Motor neuron (in vitro differentiated cells): ENCODE data around the gene DLG2. TPM values are rescaled to one million over a fixed set of nuclear protein-coding genes. Genes with fewer than 3 reads are reported as not detected.
A peak's percentile ranks its signal among the peaks of the same experiment; 100 is the strongest.

Source experiments
- ATAC-seq, 8 experiments: fragments of 200-7000 bp; cut with Tn5 transposase; replicated peaks in 6 of 8; 2 replicates each; pipeline ENCODE4 v1.8.0; 2021; ENCODE audit warnings: mild to moderate bottlenecking in 8 of 8, moderate library complexity in 8 of 8
- H3K27ac ChIP-seq, 2 donors: fragments of 250-450 bp; sonication (Bioruptor Pico); 2 replicates each; pipeline ENCODE4 v1.9.0; 2021; ENCODE audit warnings: antibody characterized with exemption in 2 of 2, mild to moderate bottlenecking in 2 of 2, moderate library complexity in 1 of 2
- H3K4me1 ChIP-seq, 2 donors: fragments of 250-450 bp; sonication (Bioruptor Pico); replicated peaks in 1 of 2; 2 replicates each; pipeline ENCODE4 v1.6.1; 2021; ENCODE audit warnings: antibody characterized with exemption in 2 of 2, mild to moderate bottlenecking in 2 of 2, moderate library complexity in 1 of 2
- H3K4me3 ChIP-seq, 5 donors: fragments of 250-450 bp; sonication (Bioruptor Pico); 2 replicates each; pipeline ENCODE4 v1.9.0; 2021; ENCODE audit warnings: antibody characterized with exemption in 5 of 5, mild to moderate bottlenecking in 5 of 5, moderate library complexity in 4 of 5
- whole genome bisulfite sequencing, 10 experiments: fragments of 450-650 bp; shearing (Covaris generic); methylation state at CpG; one replicate each; pipeline ENCODE4 v1.0.0; 2022; 5-methylcytosine and 5-hydroxymethylcytosine counted together
- in situ Hi-C, 9 experiments: fragments of 400-800 bp; cut with MboI; loops; one replicate each; pipeline ENCODE4 v1.15.0; 2021; ENCODE audit warnings: low sequenced_read_pairs in 9 of 9, low pct_unique_long_range_greater_than_20kb in 2 of 9; ENCODE audit not compliant: unreplicated experiment in 9 of 9
- total RNA-seq, 8 experiments: library from RNA; unstranded; fragments of 300-600 nt; gene quantifications; 2 replicates each; pipeline versions ENCODE4 v1.2.3 to v1.2.4, GENCODE V29; 2022

DLG2 gene
- total RNA-seq, 8 experiments from 2014 or later: 1.3 to 17.5 (median 6.5) TPM

GRCh38 chr11:84894666-84895065, 732.5 kb downstream of the DLG2 start:
- in situ Hi-C loops: no loop called here
- WGBS, 10 experiments: 64 to 90% (median 86%) methylated on average over 2 of the region's 2 CpGs; no CpG with 5 or more reads in 7 of the 10 experiments
- no peak for ATAC-seq
- Histone ChIP-seq H3K27ac (no peak overlapping the region), H3K4me1 (peaks cover 0 to 7% of the 10 kb centered on the region in 2 donors), H3K4me3 (no peak overlapping the region)

- ATAC-seq: peak in 5 of 8 experiments; percentile 73 to 96 (median 85)
- no peak overlapping the region for H3K27ac ChIP-seq
- in situ Hi-C loops: no loop called here
- H3K4me3 ChIP-seq: no peak overlapping the region
- H3K4me1 ChIP-seq: peaks cover 0 to 7% of the 10 kb centered on the region in 2 donors
- WGBS, 10 experiments: 38 to 86% (median 57%) methylated on average over 1 to 2 of the region's 3 CpGs; no CpG with 5 or more reads in 2 of the 10 experiments
These were observed 736.5 kb downstream of the DLG2 start for GRCh38 chr11:84890676-84891075.

- Histone ChIP-seq H3K4me1 (peaks cover 0 to 7% of the 10 kb centered on the region in 2 donors), H3K4me3 (no peak overlapping the region), H3K27ac (no peak overlapping the region)
- in situ Hi-C loops: no loop called here
- ATAC-seq: no peak
- WGBS, 10 experiments: 83 to 100% (median 100%) methylated on average over 1 to 3 of the region's 3 CpGs; no CpG with 5 or more reads in 2 of the 10 experiments
These were observed 737.6 kb downstream of the DLG2 start for GRCh38 chr11:84889556-84889955.

DNA sequence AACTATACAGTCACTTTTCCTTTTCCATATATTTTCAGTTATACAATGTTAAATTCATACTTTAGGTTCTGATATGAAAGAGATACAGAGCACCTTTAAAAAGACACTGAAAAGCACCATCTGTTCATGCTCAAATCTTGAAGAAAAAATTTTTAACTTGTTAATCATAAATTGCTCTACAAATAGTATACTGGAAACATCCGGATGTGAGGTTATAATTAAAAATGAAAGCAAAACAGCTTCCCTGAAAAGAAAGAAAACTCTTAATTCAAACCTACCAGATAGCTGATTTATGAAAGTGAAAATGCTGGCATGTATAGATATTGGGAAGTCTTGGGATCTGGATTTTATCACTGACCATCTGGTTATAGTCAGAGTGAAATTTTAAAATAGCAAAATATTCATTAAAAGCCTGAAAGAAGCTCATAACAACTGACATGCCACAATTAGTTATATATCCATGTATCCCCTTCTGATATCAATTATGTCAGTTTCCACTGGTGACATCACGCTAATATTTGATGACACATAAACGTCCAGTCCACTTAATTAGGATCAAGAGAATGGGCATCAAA, 740.0 kb downstream of the DLG2 start:
- no peak overlapping the region for H3K4me3 ChIP-seq
- 0 to 89% (median 72%) methylated on average over 1 to 3 of the region's 3 CpGs; no CpG with 5 or more reads in 1 of the 10 experiments for WGBS, 10 experiments
- ATAC-seq: no peak
- no peak overlapping the region for H3K27ac ChIP-seq
- peaks cover 0 to 7% of the 10 kb centered on the region in 2 donors for H3K4me1 ChIP-seq
- in situ Hi-C loops: no loop called here

DNA sequence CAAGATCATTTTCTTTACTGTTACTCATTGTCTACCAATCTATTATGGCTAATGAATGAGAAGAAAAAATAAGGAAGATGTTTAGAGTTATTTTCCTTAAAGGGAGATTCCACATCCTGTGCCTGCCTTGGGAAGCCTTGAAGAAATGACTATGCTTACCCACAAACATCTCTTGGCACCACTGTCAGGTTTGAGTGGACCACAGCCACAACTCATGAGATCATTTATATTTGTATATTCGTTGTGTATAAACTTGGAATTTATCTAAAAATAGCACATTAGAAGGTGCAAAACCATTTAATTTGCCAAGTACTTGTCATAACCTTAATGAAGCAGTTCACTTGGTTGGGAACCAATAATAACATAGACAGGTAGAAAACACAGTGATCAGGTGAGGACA, 740.8 kb downstream of the DLG2 start:
- in situ Hi-C loops: no loop called here
- Histone ChIP-seq H3K27ac (no peak overlapping the region), H3K4me1 (peaks cover 0 to 7% of the 10 kb centered on the region in 2 donors), H3K4me3 (no peak overlapping the region)
- 0 to 60% (median 6%) methylated on average over 1 of the region's 1 CpG; no CpG with 5 or more reads in 4 of the 10 experiments for WGBS, 10 experiments
- ATAC-seq: no peak

GRCh38 chr11:84884836-84885235, 742.3 kb downstream of the DLG2 start:
- ATAC-seq: no peak
- Histone ChIP-seq H3K27ac (no peak overlapping the region), H3K4me1 (no peaks in the 10 kb centered on the region), H3K4me3 (no peak overlapping the region)
- in situ Hi-C loops: no loop called here
- WGBS, 10 experiments: 90 to 100% (median 100%) methylated on average over 1 to 2 of the region's 2 CpGs; no CpG with 5 or more reads in 2 of the 10 experiments

GRCh38 chr11:84882056-84882455, 745.1 kb downstream of the DLG2 start:
- in situ Hi-C loops: no loop called here
- ATAC-seq: no peak
- no peaks in the 10 kb centered on the region for H3K4me1 ChIP-seq
- no peak overlapping the region for H3K27ac ChIP-seq
- WGBS, 10 experiments: 34 to 100% (median 85%) methylated on average over 1 to 2 of the region's 2 CpGs
- H3K4me3 ChIP-seq: no peak overlapping the region

- no peaks in the 10 kb centered on the region for H3K4me1 ChIP-seq
- in situ Hi-C loops: no loop called here
- 83 to 100% (median 94%) methylated on average over 1 to 2 of the region's 2 CpGs; no CpG with 5 or more reads in 5 of the 10 experiments for WGBS, 10 experiments
- no peak overlapping the region for H3K4me3 ChIP-seq
- ATAC-seq: no peak
- no peak overlapping the region for H3K27ac ChIP-seq
These were observed 756.0 kb downstream of the DLG2 start for GRCh38 chr11:84871116-84871515.

DNA sequence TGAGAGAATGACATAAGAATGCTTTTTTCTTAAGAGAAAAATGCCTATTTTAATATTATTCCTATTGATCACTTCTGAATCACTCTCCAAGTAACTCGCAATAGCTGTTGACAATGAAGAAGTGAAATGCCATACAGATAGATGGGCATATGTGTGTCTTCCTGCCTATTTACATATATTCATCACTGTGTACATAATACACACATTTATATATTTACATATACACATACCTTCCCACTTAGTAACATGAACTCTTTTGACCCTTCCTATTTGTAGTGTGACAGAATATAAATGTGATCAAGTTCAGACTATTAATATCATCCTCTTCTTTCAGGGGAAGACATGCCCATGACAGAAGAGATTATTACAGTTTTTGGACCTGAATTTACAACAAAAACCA, 756.7 kb downstream of the DLG2 start:
- WGBS, 10 experiments: 0 to 100% (median 67%) methylated on average over 1 of the region's 1 CpG; no CpG with 5 or more reads in 1 of the 10 experiments
- Histone ChIP-seq H3K4me1 (no peaks in the 10 kb centered on the region), H3K4me3 (no peak overlapping the region), H3K27ac (no peak overlapping the region)
- in situ Hi-C loops: no loop called here
- peak in 4 of 8 experiments; percentile 26 to 96 (median 77) for ATAC-seq

DNA sequence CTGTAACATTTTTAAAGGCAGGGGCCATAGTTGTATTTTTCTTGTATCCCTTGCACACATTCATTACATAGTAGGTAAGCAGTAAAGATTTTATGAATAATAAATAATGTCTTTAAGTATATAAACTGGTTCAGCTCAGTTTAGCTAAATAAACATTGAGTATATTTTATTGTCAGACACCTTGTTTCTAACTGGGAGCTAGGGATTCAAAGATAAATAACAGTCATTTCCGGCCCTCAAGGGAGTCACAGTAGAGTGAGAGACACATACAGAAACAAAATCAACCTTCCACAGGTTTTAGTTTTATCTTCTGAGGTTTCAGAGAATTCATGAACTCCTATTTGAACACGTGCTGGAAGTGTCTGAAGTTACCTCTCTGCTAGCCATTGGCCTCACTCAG, 760.2 kb downstream of the DLG2 start:
- no peaks in the 10 kb centered on the region for H3K4me1 ChIP-seq
- in situ Hi-C loops: no loop called here
- no peak overlapping the region for H3K27ac ChIP-seq
- WGBS, 10 experiments: 60 to 100% (median 92%) methylated on average over 1 to 2 of the region's 2 CpGs; no CpG with 5 or more reads in 3 of the 10 experiments
- H3K4me3 ChIP-seq: no peak overlapping the region
- no peak for ATAC-seq

- peak in 2 of 8 experiments; percentile 12 to 14 for ATAC-seq
- Histone ChIP-seq H3K4me1 (no peaks in the 10 kb centered on the region), H3K27ac (no peak overlapping the region), H3K4me3 (no peak overlapping the region)
- 71 to 100% (median 82%) methylated on average over 1 of the region's 1 CpG; no CpG with 5 or more reads in 5 of the 10 experiments for WGBS, 10 experiments
- in situ Hi-C loops: no loop called here
These were observed 761.2 kb downstream of the DLG2 start for GRCh38 chr11:84865791-84866535.

- no peaks in the 10 kb centered on the region for H3K4me1 ChIP-seq
- in situ Hi-C loops: no loop called here
- H3K4me3 ChIP-seq: no peak overlapping the region
- H3K27ac ChIP-seq: no peak overlapping the region
- ATAC-seq: peak in 2 of 8 experiments; percentile 53 to 64
These were observed 761.9 kb downstream of the DLG2 start for GRCh38 chr11:84865257-84865656.

- no peak for ATAC-seq
- in situ Hi-C loops: no loop called here
- no peak overlapping the region for H3K27ac ChIP-seq
- H3K4me1 ChIP-seq: no peaks in the 10 kb centered on the region
- no peak overlapping the region for H3K4me3 ChIP-seq
These were observed 769.4 kb downstream of the DLG2 start for GRCh38 chr11:84857746-84858145.
